Smooth muscle cell (in vitro differentiated cells): ENCODE results near the gene POLR3K. TPM values are rescaled to one million over a fixed set of nuclear protein-coding genes. Genes with fewer than 3 reads are reported as not detected.

Experiments used
- microRNA-seq: library from miRNA; unstranded; fragments of <30 nt; microRNA quantifications from one replicate; pipeline ENCODE4, GENCODE V29; 2016; ENCODE audit warnings: borderline number of aligned reads
- polyA plus RNA-seq: library from polyadenylated mRNA; unstranded; fragments of >200 nt; fragmentation: Nextera tagmentation; extraction: Ambion mirVana; gene quantifications from 2 replicates; pipeline ENCODE4 v1.2.1, GENCODE V29; 2016
- small RNA-seq: library from RNA; depleted of rRNA; stranded (forward); fragments of <200 nt; gene quantifications from one replicate; pipeline ENCODE3, GENCODE V24; 2014
- total RNA-seq: library from RNA; depleted of rRNA; stranded (reverse); fragments of >200 nt; gene quantifications from 2 replicates; pipeline ENCODE4 v1.2.3, GENCODE V29; 2014

The POLR3K gene
- total and polyA plus RNA-seq, 2 experiments from 2014 or later = 2.9 to 10.5 TPM

Small RNA genes within 50 kb of the gene (microRNA-seq; reads per million reads assigned to microRNA genes)
- not detected for gene MIR6859-4

Small RNA genes within 50 kb of the gene (small RNA-seq; reads per million reads assigned to genes)
- gene MIR6859-4 = not detected
- gene Z69720.2 = not detected

Other genes starting within 250 kb of the POLR3K start
- 20.1 and 21.4 TPM in 2 replicates for gene SNRNP25, start 220 bp upstream of the POLR3K start, total RNA-seq
- gene SNRNP25, start 220 bp upstream of the POLR3K start, polyA plus RNA-seq = 45.9 and 48.2 TPM in 2 replicates
- gene RHBDF1, start 19.0 kb upstream of the POLR3K start, total RNA-seq = 38.2 and 41.4 TPM in 2 replicates
- gene RHBDF1, start 19.0 kb upstream of the POLR3K start, polyA plus RNA-seq = 68.0 and 84.9 TPM in 2 replicates
- gene MPG, start 24.6 kb upstream of the POLR3K start, total RNA-seq = 73.8 and 84.7 TPM in 2 replicates
- 104 and 120 TPM in 2 replicates for gene MPG, start 24.6 kb upstream of the POLR3K start, polyA plus RNA-seq
- 4.6 and 15.5 TPM in 2 replicates for gene NPRL3, start 85.1 kb upstream of the POLR3K start, total RNA-seq
- gene NPRL3, start 85.1 kb upstream of the POLR3K start, polyA plus RNA-seq = 26.1 and 28.3 TPM in 2 replicates
- gene HBZ, start 99.0 kb upstream of the POLR3K start, total RNA-seq = not detected in 2 replicates
- gene HBZ, start 99.0 kb upstream of the POLR3K start, polyA plus RNA-seq = not detected in 2 replicates
- gene HBM, start 112.4 kb upstream of the POLR3K start, total RNA-seq = not detected in 2 replicates
- 0.40 TPM in 1 of 2 replicates, not detected in the other for gene HBM, start 112.4 kb upstream of the POLR3K start, polyA plus RNA-seq
- gene HBA2, start 119.3 kb upstream of the POLR3K start, total RNA-seq = not detected in 2 replicates
- gene HBA2, start 119.3 kb upstream of the POLR3K start, polyA plus RNA-seq = not detected in 2 replicates
- gene HBA1, start 123.1 kb upstream of the POLR3K start, total RNA-seq = not detected in 2 replicates
- gene HBA1, start 123.1 kb upstream of the POLR3K start, polyA plus RNA-seq = not detected in 2 replicates
- gene HBQ1, start 126.9 kb upstream of the POLR3K start, total RNA-seq = not detected in 2 replicates
- not detected in 2 replicates for gene HBQ1, start 126.9 kb upstream of the POLR3K start, polyA plus RNA-seq
- 63.3 and 70.6 TPM in 2 replicates for gene LUC7L, start 175.8 kb upstream of the POLR3K start, total RNA-seq
- 56.2 and 70.2 TPM in 2 replicates for gene LUC7L, start 175.8 kb upstream of the POLR3K start, polyA plus RNA-seq
- gene FAM234A, start 181.2 kb upstream of the POLR3K start, total RNA-seq = 37.3 and 83.7 TPM in 2 replicates
- 87.3 and 93.9 TPM in 2 replicates for gene FAM234A, start 181.2 kb upstream of the POLR3K start, polyA plus RNA-seq
- 0.04 and 2.2 TPM in 2 replicates for gene RGS11, start 222.3 kb upstream of the POLR3K start, total RNA-seq
- gene RGS11, start 222.3 kb upstream of the POLR3K start, polyA plus RNA-seq = 3.9 TPM in 2 replicates
- 0.58 and 0.63 TPM in 2 replicates for gene ARHGDIG, start 227.0 kb upstream of the POLR3K start, total RNA-seq
- 2.9 and 4.7 TPM in 2 replicates for gene ARHGDIG, start 227.0 kb upstream of the POLR3K start, polyA plus RNA-seq
- 0.18 TPM in 1 of 2 replicates, not detected in the other for gene PDIA2, start 229.6 kb upstream of the POLR3K start, total RNA-seq
- 0.43 and 0.86 TPM in 2 replicates for gene PDIA2, start 229.6 kb upstream of the POLR3K start, polyA plus RNA-seq